ENCODE data around the gene INSR.

DNA sequence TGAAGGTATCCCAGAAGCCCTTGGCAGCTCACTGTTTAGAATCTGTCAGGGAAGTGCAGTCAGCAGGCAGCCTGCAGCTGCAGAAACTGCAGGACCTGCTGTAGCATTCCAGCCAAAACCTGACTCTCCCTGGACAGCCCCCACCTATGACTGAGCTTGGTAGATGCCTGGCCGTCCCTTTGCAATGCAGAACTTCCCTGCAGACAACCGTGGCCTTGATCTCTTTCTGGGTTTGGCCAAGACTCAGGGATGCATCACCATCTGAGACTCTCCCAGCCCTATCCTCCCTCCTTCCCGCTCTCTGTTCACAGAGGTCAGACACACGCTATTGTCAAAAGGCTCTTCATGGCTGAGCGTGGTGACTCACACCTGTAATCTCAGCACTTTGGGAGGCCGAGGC lies 125.3 kb downstream of the INSR start:
- TF ChIP-seq EZH2phosphoT487 (IDR thresholded peaks at IDR 0.05; ENCODE audit: unreplicated experiment) (no peak), EZH2 (IDR thresholded peaks at IDR 0.05; ENCODE audit: low read depth, unreplicated experiment) (no peak), ETS1 (IDR thresholded peaks at IDR 0.05) (no peak)
